HG03442 (cell line): Measurements from ENCODE around the gene TEAD1.
A peak's percentile ranks its signal among the peaks of the same experiment; 100 is the strongest.

Experiments used
- ATAC-seq: cut with Tn5 transposase; IDR thresholded peaks from one replicate; pipeline ENCODE4 v1.9.1; 2021; ENCODE audit warnings: mild to moderate bottlenecking, moderate library complexity; ENCODE audit not compliant: unreplicated experiment

The TEAD1 gene

DNA sequence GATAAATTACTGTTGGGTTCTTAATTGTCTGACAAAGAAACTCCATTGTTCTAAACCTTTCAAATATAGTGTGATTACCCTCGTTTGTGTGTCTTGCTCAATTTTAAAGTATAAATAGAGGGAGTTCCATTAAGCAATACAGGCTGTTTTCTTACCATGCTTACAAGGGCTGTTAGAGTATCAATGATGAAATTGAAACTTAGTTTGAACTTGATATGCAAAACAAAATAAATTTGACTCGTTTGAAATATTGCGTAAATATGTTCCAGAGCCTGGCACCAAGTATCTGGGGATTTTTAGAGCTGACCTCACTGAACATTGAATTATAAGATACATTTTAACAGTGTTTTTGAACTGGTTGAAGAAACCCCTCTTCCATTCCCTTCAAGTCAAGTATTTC is 31.7 kb downstream of the TEAD1 start:
- no peak for ATAC-seq

DNA sequence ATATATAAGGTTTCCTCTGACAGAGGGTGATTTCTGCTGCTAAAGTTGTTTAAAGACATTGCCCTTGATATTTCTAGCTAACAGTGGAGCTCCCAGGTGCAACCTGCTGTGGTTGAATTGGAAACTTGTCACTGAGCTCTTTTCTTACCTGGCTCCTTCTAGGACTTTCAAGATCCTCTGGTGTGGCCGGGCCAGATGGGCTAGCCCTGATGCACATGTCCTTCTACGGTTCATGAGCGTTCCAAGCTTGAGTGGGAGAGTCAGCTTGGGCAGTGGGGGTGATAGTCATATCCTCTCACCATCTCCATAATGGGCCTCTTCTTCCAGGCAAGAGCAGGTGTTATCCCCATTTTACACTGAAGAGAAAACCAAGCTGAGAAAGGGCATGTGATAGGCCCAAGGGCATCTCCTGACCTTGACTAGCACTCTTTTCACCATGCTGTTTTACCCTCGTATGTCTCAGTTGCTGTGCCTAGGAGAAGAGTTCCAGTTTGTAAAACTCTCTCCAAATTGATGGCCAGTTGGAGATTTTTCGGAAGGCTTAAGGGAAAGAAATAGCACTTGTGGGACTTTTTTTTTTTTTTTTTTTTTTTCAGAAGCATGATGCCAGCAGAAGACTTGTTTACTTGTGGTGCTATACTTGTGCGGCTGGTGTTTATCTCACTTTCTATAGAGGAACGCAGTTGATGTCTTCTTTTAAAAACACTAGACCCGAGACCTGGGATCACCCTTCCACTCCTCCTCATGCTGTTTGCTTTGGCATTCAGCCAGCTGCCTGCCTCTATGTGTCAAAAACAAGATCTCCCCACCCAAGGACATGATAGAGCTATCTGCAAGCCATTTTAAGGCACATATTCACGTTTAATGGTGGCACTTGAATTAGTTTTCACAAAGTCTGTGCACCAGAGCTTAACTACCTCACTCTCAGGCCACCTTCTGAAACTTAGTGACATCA is 32.6 kb downstream of the TEAD1 start:
- ATAC-seq, result no peak

- no peak for ATAC-seq
These were observed 33.3 kb downstream of the TEAD1 start for GRCh38 chr11:12707500-12707880.

DNA sequence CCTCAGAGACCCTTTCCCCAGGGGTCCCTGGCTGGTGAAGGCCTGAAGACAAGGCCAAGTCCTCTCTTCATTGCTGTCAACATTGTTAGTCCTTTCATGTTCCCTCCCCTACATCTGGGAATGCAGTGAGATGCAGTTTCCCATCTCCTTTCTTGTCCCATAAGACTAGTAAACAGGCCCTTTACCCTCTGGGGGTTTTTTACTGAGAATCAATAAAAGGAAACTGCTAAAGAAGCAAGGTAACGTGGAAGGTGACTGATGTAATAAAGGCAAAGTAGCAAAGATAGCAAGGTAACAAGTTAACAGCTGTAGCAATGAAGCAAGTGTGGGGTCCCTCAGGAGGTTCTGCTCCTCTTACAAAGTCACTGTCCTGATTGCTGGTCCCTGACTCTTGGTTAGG is 37.3 kb downstream of the TEAD1 start:
- no peak for ATAC-seq

DNA sequence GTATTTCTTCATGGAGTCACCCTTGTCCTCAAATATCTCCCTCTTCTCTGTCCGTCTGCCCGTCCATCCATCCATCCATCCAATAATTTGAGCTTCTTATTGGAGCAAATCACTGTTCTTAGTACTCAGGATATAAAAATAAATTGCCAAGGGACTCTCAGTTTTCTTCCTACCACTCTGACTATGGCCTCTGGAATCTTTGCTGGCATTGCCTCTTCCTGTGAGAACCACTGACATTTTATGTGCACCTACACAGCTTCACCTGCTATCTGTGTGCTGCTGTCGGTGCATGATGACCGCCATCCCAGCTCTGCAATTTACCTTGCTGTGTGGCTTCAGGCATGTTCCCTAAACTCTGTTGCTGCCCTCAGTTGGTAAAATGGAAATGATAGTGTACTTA is 37.9 kb downstream of the TEAD1 start:
- ATAC-seq, result no peak

DNA sequence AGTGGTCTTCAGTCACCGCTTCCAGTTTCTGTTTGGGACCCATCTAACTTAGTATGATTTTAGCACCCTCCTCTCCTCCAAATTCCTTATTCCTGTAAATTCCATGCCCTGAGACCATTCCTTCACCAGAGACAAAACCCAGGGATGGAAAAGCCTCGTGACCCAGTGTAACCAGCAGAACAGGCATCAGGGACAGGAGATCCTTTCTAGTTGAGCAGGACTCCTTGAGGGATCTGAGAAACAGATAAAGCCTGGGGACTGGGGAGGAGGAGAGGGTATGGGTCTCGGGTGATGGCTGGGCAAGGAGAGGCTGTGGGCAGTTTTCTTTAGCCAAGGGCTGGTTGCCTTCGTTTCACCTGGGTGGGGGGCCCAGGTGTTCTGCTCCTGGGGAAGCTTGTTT is 40.9 kb downstream of the TEAD1 start:
- ATAC-seq, result no peak

DNA sequence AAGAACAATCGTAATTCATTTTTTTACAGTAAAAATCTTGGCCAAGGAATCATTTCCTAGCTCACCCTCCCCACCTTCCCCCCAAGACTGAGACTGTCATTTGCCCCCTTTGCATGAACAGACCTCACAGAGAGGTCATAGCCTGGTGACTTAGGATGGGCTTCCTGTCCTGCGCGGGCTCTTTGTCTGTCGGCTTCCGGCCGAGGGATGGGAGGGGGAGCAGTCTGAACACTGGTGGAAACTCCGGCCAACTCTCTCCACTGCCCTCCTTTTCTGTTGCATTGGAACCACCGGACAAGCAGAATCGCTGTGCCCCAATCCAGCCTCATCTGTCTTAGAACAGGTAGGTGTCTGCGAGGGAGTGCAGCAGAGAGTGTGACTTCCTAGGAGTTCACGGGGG is 41.7 kb downstream of the TEAD1 start:
- no peak for ATAC-seq

- no peak for ATAC-seq
These were observed 42.6 kb downstream of the TEAD1 start for GRCh38 chr11:12716816-12717215.

- peak; percentile 98 for ATAC-seq
These were observed 43.6 kb downstream of the TEAD1 start for GRCh38 chr11:12717851-12718291.

GRCh38 chr11:12719221-12719620 is 45.0 kb downstream of the TEAD1 start:
- no peak for ATAC-seq

DNA sequence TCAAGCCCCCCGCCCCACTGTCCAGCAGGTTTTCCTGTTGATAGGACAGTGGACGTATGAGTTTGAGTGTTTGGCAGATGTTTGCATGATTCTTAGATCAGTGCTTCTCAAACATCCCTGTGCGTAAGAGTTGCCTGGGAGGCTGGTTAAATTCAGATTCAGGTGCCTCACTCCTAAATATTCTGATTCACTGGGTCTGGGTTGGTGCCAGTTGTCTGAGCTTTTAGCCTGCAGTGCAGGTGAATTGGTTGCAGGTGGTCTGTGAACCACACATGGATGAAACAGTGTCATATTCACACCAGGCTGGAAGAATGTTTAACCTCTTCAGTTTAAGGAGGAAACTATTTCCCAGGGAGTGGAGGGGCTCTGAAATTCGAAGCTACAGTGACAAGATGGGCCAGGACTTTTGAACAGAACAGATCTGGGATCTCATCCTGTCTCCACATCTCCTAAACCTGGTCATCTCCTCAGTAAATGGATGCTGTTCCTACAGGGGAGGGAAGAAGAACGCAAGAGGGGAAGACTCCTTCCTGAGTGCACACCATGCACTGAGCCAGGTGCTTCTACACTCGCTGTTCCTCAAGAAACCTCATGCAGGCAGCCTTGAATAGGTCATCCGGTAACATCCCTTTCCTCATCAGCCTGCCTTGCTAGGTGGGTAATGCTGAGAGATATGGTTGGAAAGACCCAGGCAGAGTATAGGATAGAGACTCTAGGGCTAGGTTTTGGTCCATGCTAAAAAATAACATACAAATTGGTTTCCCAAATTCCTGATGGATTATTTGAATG is 47.8 kb downstream of the TEAD1 start:
- no peak for ATAC-seq

- ATAC-seq, result no peak
These were observed 49.4 kb downstream of the TEAD1 start for GRCh38 chr11:12723421-12724300.

DNA sequence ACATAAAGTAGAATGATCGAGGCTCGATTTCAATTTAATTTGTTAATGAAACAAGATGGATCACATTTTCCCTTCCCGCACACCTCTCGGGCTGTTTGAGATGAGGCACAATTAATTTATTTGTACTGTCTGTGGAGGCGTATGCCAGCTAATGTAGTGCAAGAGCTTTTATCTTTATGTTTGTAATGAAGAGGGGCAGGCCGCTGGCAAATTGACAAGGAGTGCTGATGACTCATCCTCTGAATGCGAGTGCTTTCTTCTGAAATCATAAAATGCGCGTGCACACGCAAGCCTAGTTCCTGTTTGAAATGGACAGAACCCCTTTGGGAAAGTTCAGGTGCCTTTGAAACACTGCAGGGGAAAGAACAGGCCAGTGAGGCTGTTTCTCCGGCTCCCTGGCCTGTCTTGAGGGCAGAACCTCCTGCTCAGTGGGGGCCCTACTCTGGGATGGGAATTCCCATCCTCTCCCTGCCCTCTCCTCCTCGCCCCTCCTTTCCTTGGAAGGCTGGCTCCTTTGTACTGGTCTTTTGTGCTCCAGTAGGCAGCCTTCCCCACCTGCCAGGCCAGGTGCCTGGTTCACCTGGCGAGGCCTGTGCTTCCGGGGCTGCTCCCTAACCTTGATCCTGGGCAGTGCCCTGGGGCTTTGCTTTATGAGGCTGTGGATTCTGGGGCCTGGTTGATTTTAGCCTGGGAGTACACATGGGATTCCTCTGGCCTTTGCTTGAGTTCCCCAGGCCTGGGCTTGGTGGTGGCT is 50.3 kb downstream of the TEAD1 start:
- no peak for ATAC-seq

- no peak for ATAC-seq
These were observed 51.0 kb downstream of the TEAD1 start for GRCh38 chr11:12725055-12725862.

DNA sequence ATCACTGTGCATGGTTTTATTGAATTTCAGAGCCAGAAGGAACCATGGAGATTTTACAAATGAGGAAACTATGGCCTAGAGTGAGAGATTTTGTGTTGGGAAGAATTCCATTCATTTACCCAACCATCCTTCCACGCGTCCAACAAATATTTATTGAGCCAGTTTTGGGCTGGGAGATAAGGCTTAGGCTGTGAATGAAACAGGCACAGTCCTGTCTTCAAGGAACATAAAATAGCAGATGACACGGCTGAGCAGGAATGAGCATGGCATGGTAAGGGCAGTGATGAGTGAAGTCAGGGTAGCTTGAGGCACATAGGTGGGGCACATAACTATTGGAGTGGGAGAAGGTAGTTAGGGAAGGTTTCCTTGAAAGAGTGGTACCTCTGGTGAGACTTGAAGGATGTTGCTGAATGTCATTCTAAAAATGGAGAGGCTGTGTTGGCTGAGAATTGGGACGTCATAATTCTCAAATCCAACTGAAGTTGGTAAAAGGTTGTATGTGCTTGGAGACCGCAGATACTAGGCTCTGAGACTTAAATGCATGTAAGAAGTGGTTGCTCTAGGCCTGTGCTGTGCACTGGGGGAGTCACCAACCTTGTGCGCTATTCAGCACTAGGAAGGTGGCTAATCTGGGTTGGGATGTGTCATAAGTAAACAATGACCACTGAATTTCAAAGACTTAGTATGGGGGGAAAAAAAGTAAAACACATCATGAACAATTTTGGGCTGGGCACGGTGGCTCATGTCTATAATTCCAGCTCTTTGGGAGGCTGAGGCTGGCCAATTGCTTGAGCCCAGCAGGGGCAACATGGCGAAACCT is 51.9 kb downstream of the TEAD1 start:
- ATAC-seq, result no peak

GRCh38 chr11:12727563-12728211 is 53.5 kb downstream of the TEAD1 start:
- no peak for ATAC-seq

GRCh38 chr11:12728417-12728816 is 54.2 kb downstream of the TEAD1 start:
- ATAC-seq, result no peak

- ATAC-seq, result no peak
These were observed 55.7 kb downstream of the TEAD1 start for GRCh38 chr11:12729941-12730340.
